Measurements from ENCODE around the gene TMEM63C.

DNA sequence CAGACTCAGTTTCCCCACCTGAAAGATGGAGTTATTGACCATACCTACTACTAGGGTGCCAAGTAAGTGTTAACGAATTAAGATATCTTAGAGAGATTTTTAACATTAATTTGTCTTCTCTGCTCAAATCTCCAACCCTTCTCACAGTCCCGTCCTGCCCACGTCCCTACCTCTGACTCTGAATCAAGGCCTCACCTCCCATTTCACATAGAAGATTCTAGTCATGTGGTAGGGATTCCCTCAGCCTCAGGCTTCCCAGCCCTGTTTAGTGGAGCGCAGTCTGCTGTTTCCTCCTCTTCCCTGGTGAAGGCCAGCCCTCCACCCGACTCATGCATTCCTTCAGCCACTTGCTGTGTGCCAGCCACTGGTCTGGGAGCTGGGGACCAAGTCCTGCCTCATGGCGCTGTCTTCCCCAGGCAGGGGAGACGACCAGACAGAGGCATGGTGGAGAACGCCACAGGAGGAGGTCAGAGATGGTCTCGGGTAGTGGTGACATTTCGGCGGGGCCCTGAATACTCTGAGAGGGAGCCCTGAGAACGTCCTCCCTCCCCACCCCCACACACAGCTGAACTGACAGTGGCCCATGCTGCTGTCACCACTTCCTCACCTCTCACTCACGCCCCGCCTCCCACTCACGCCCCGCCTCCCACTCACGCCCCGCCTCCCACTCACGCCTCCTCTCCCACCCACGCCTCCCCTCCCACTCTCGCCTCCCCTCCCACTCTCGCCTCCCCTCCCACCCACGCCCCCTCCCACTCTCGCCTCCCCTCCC, 38.8 kb downstream of the TMEM63C start:
- TF ChIP-seq, protein P1, sequence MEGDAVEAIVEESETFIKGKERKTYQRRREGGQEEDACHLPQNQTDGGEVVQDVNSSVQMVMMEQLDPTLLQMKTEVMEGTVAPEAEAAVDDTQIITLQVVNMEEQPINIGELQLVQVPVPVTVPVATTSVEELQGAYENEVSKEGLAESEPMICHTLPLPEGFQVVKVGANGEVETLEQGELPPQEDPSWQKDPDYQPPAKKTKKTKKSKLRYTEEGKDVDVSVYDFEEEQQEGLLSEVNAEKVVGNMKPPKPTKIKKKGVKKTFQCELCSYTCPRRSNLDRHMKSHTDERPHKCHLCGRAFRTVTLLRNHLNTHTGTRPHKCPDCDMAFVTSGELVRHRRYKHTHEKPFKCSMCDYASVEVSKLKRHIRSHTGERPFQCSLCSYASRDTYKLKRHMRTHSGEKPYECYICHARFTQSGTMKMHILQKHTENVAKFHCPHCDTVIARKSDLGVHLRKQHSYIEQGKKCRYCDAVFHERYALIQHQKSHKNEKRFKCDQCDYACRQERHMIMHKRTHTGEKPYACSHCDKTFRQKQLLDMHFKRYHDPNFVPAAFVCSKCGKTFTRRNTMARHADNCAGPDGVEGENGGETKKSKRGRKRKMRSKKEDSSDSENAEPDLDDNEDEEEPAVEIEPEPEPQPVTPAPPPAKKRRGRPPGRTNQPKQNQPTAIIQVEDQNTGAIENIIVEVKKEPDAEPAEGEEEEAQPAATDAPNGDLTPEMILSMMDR (conservative IDR thresholded peaks at IDR 0.05 in 1 of 2, IDR thresholded peaks at IDR 0.05 in 1 of 2; ENCODE audit: extremely low read depth in 1 of 2, insufficient read depth in 1 of 2, low read depth in 1 of 2, low read length in 2 of 2): no peak
- no peak for TF ChIP-seq EZH2 (IDR thresholded peaks at IDR 0.05; ENCODE audit: borderline replicate concordance, low read length)
